HG03521 (cell line): ENCODE data around the gene SCYL1.

Experiments
- ATAC-seq: cut with Tn5 transposase; IDR thresholded peaks from one replicate; pipeline ENCODE4 v1.9.1; 2021; ENCODE audit warnings: mild to moderate bottlenecking, moderate library complexity; ENCODE audit not compliant: unreplicated experiment

SCYL1 gene

GRCh38 chr11:65551572-65552387 is 26.9 kb downstream of the SCYL1 start:
- no peak for ATAC-seq

GRCh38 chr11:65552388-65552951 is 27.6 kb downstream of the SCYL1 start:
- ATAC-seq, result no peak

GRCh38 chr11:65553301-65554001 is 28.6 kb downstream of the SCYL1 start:
- no peak for ATAC-seq

GRCh38 chr11:65554057-65554818 is 29.4 kb downstream of the SCYL1 start:
- ATAC-seq, result no peak

- ATAC-seq, result no peak
Observed at GRCh38 chr11:65554842-65555430, 30.1 kb downstream of the SCYL1 start.

GRCh38 chr11:65555693-65556231 is 30.9 kb downstream of the SCYL1 start:
- ATAC-seq, result no peak

- ATAC-seq, result no peak
Observed at GRCh38 chr11:65556470-65557279, 31.8 kb downstream of the SCYL1 start.

GRCh38 chr11:65557280-65558001 is 32.6 kb downstream of the SCYL1 start:
- no peak for ATAC-seq

- no peak for ATAC-seq
Observed at GRCh38 chr11:65558002-65558929, 33.4 kb downstream of the SCYL1 start, which contains the start of gene LTBP3. Gene LTBP3, minus strand, starts transcription at chr11:65558359. Its CDS starts 400 bp downstream, at chr11:65557959.

- no peak for ATAC-seq
Observed at GRCh38 chr11:65558930-65559509, 34.1 kb downstream of the SCYL1 start.

GRCh38 chr11:65559535-65559934 is 34.7 kb downstream of the SCYL1 start:
- no peak for ATAC-seq

GRCh38 chr11:65559951-65560537 is 35.2 kb downstream of the SCYL1 start:
- ATAC-seq, result no peak

- ATAC-seq, result no peak
Observed at GRCh38 chr11:65560555-65561418, 35.9 kb downstream of the SCYL1 start.

GRCh38 chr11:65562020-65562419 is 37.1 kb downstream of the SCYL1 start:
- no peak for ATAC-seq

- ATAC-seq, result no peak
Observed at GRCh38 chr11:65562788-65563187, 37.9 kb downstream of the SCYL1 start.

- ATAC-seq, result no peak
Observed at GRCh38 chr11:65563601-65564000, 38.7 kb downstream of the SCYL1 start.
